ENCODE results near the gene PSMD1.

- TF ChIP-seq CTCF (IDR thresholded peaks at IDR 0.05; ENCODE audit: low read depth, low read length) (no peak), EZH2phosphoT487 (IDR thresholded peaks at IDR 0.05; ENCODE audit: low read depth) (no peak)
These were observed 112.8 kb downstream of the PSMD1 start for GRCh38 chr2:231169488-231169887.

Measured in OCI-LY3 (cell line).